A673 (cell line): ENCODE results near the gene ANKRD1.
"Not testable (repeated sequence)": the region's sequence is repeated elsewhere in the genome, so short reads cannot be mapped to it uniquely, and the experiment has no call there.

ENCODE experiments used
- CTCF ChIP-seq: fragments of 300-800, 200-600 bp; sonication (generic); conservative IDR thresholded peaks from 2 replicates; pipeline ENCODE4 v1.5.1; 2017; ENCODE audit warnings: low read depth, mild to moderate bottlenecking, antibody characterized with exemption, low read length, moderate library complexity, mixed read lengths
- EZH2 ChIP-seq: fragments of 200-600 bp; sonication (generic); IDR thresholded peaks from 2 replicates; pipeline ENCODE4 v1.6.1; 2017; ENCODE audit warnings: borderline replicate concordance, low read depth, mild to moderate bottlenecking, mixed read lengths, antibody characterized with exemption, low read length; ENCODE audit not compliant: poor library complexity, severe bottlenecking

GRCh38 chr10:90880059-90880719 lies 40.7 kb downstream of the ANKRD1 start:
- TF ChIP-seq EZH2 = not testable (repeated sequence)
- peak; percentile 69 for TF ChIP-seq CTCF
